PC-9 (cell line): ENCODE measurements around the gene TLR6.

Experiments
- EZH2 ChIP-seq: fragments of 200-600 bp; sonication (generic); IDR thresholded peaks from 2 replicates; pipeline ENCODE4 v1.8.0; 2017; ENCODE audit warnings: antibody characterized with exemption, low read depth
- TF ChIP-seq, protein P1 (sequence below): fragments of 200-600 bp; sonication (generic); conservative IDR thresholded peaks from 2 replicates; pipeline ENCODE4 v1.6.1; 2017; ENCODE audit warnings: mixed run types, antibody characterized with exemption, mild to moderate bottlenecking, moderate library complexity

DNA sequence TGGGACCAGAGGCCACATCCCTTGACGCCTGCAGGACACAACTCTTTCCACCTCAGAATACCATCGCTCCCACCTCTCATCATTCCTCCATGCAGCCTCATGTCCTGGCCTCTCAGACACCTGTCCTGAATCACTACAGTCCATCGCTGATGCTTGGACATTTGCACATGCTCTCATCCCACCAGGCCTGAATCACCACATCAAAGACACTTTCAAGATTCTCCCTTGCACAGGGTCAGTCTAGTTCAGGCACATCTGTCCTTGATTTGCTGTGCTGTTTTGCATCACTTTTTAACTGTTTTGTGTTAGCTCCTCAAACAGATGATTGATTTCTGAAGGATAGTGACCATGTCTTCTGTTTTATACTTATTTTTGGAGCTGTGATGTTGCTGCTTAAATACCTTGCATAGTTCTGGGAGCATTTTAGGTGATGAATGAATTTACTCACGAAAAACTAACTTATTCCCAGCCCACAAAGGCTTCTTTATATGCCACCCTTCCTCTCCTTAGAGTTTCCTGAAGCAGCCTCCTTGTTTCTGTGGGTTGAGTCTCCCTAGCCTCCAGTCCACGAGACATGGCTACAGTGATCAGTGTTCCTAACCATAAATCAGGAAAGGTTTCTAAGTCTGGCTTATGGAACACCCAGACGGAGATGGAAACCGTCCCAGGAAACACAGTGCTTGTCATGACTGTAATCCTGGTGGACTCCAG lies 13.6 kb upstream of the TLR6 start:
- TF ChIP-seq, protein P1, sequence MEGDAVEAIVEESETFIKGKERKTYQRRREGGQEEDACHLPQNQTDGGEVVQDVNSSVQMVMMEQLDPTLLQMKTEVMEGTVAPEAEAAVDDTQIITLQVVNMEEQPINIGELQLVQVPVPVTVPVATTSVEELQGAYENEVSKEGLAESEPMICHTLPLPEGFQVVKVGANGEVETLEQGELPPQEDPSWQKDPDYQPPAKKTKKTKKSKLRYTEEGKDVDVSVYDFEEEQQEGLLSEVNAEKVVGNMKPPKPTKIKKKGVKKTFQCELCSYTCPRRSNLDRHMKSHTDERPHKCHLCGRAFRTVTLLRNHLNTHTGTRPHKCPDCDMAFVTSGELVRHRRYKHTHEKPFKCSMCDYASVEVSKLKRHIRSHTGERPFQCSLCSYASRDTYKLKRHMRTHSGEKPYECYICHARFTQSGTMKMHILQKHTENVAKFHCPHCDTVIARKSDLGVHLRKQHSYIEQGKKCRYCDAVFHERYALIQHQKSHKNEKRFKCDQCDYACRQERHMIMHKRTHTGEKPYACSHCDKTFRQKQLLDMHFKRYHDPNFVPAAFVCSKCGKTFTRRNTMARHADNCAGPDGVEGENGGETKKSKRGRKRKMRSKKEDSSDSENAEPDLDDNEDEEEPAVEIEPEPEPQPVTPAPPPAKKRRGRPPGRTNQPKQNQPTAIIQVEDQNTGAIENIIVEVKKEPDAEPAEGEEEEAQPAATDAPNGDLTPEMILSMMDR: no peak
- TF ChIP-seq EZH2: no peak
